Caco-2 (cell line): ENCODE data around the gene MACROD2. TPM values are rescaled to one million over a fixed set of nuclear protein-coding genes. Genes with fewer than 3 reads are reported as not detected.

Experiments
- BruUV-seq: library from RNA; stranded (reverse); fragments of 400-500 nt; replicated peaks from 2 replicates; lab custom pipeline; 2021; lab: Mats Ljungman, UMichigan
- CTCF ChIA-PET: fragments of 300-600 bp; sonication (Branson Sonifier 250); formaldehyde crosslinking; loops from one replicate; lab custom pipeline; 2022; ENCODE audit warnings: antibody characterized with exemption; lab: Charles Lee
- POLR2A ChIA-PET: fragments of 300-600 bp; sonication (Branson Sonifier 250); formaldehyde crosslinking; loops from one replicate; lab custom pipeline; 2022; ENCODE audit warnings: antibody characterized with exemption; lab: Charles Lee
- DNase-seq, 2 experiments: peaks; one replicate each; pipeline versions ENCODE4 v3.0.0 to v3.0.0-alpha.2; 2020 to 2022
- H3K27me3 ChIP-seq: replicated peaks from 2 replicates; pipeline ENCODE4 v1.6.0; 2011; ENCODE audit warnings: low read length; ENCODE audit not compliant: control insufficient read depth, insufficient read depth
- H3K36me3 ChIP-seq: 2 replicates; pipeline ENCODE4 v1.5.1; 2011; ENCODE audit warnings: low read length; ENCODE audit not compliant: control insufficient read depth, insufficient read depth
- H3K4me1 ChIP-seq: fragments of 250-450 bp; sonication (Bioruptor Pico); 2 replicates; pipeline ENCODE4 v1.5.1; 2020; ENCODE audit warnings: mild to moderate bottlenecking
- H3K4me3 ChIP-seq: 2 replicates; pipeline ENCODE4 v1.5.1; 2011; ENCODE audit warnings: low read depth, mild to moderate bottlenecking, control low read depth, low read length
- H3K9me3 ChIP-seq: fragments of 250-450 bp; sonication (Bioruptor Pico); 2 replicates; pipeline ENCODE4 v1.5.1; 2020; ENCODE audit warnings: mild to moderate bottlenecking, moderate library complexity
- H3K27ac Mint-ChIP-seq: one replicate; pipeline ENCODE4 v1.8.0; 2022; ENCODE audit warnings: mixed read lengths; ENCODE audit not compliant: unreplicated experiment
- H3K27me3 Mint-ChIP-seq: one replicate; pipeline ENCODE4 v1.8.0; 2022; ENCODE audit warnings: mixed read lengths; ENCODE audit not compliant: insufficient read depth, unreplicated experiment
- H3K36me3 Mint-ChIP-seq: one replicate; pipeline ENCODE4 v1.8.0; 2022; ENCODE audit warnings: mild to moderate bottlenecking, mixed read lengths; ENCODE audit not compliant: insufficient read depth, unreplicated experiment
- H3K4me1 Mint-ChIP-seq: one replicate; pipeline ENCODE4 v1.8.0; 2022; ENCODE audit warnings: low read depth, mixed read lengths; ENCODE audit not compliant: unreplicated experiment
- H3K4me3 Mint-ChIP-seq: one replicate; pipeline ENCODE4 v1.8.0; 2022; ENCODE audit warnings: mild to moderate bottlenecking, moderate library complexity, mixed read lengths; ENCODE audit not compliant: unreplicated experiment
- H3K9me3 Mint-ChIP-seq: one replicate; pipeline ENCODE4 v1.8.0; 2022; ENCODE audit warnings: mixed read lengths; ENCODE audit not compliant: unreplicated experiment
- intact Hi-C: fragments of 100-400 bp; cut with micrococcal nuclease; formaldehyde crosslinking; loops from one replicate; pipeline ENCODE4 v1.10.0; 2022; ENCODE audit not compliant: unreplicated experiment
- total RNA-seq: library from RNA; stranded (reverse); gene quantifications from 2 replicates; pipeline ENCODE4 v1.2.3, GENCODE V29; 2022
- TF ChIP-seq, protein P1 (sequence below), 2 experiments: fragments of 200-600 bp in 1 of 2; IDR thresholded peaks; 1 replicate in 1 of 2; 2 replicates in 1 of 2; pipeline versions ENCODE4 v1.5.1 to v1.8.0; 2011 to 2022; ENCODE audit warnings: antibody characterized with exemption in 1 of 2, control low read depth in 1 of 2, inconsistent platforms in 1 of 2, low read depth in 1 of 2, low read length in 1 of 2, mild to moderate bottlenecking in 1 of 2, moderate library complexity in 1 of 2; ENCODE audit not compliant: insufficient read depth in 1 of 2, severe bottlenecking in 1 of 2, unreplicated experiment in 1 of 2

Gene MACROD2
- total RNA-seq, 1 experiment from 2014 or later = 6.4 TPM

DNA sequence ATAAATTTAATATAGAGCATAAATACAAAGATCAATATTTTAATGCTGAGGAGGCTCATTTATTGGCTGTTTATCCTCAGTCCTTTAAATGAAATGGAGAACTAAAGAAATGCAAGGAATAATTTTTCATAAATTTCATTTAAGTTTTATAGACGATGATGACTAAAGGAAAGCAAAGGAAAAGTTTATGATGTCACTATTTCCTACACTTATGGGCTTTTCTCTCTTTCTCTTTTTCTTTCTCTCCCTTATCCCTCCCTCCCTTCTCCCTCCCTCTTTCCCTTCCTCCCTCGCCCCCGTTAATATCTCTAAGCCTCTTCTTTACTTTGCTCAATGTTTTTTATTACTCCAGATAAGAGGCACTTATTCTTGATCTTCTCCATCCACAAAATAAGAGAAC lies 1231.8 kb downstream of the MACROD2 start:
- no peak overlapping the region for H3K27ac Mint-ChIP-seq
- POLR2A ChIA-PET = no interaction called here
- CTCF ChIA-PET = no interaction called here
- peaks cover 2% of the 10 kb centered on the region for H3K4me1 Mint-ChIP-seq
- Histone ChIP-seq H3K36me3 (no peaks in the 10 kb centered on the region), H3K27me3 (no peaks in the 10 kb centered on the region), H3K9me3 (peaks cover 4% of the 10 kb centered on the region; the same call in 1 of the 2 replicates), H3K4me3 (no peak overlapping the region), H3K4me1 (peaks cover 13% of the 10 kb centered on the region)
- H3K9me3 Mint-ChIP-seq = peaks cover 13% of the 10 kb centered on the region
- BruUV-seq = no TSS peak
- intact Hi-C loops = no loop called here
- no peaks in the 10 kb centered on the region for H3K27me3 Mint-ChIP-seq
- TF ChIP-seq, protein P1, sequence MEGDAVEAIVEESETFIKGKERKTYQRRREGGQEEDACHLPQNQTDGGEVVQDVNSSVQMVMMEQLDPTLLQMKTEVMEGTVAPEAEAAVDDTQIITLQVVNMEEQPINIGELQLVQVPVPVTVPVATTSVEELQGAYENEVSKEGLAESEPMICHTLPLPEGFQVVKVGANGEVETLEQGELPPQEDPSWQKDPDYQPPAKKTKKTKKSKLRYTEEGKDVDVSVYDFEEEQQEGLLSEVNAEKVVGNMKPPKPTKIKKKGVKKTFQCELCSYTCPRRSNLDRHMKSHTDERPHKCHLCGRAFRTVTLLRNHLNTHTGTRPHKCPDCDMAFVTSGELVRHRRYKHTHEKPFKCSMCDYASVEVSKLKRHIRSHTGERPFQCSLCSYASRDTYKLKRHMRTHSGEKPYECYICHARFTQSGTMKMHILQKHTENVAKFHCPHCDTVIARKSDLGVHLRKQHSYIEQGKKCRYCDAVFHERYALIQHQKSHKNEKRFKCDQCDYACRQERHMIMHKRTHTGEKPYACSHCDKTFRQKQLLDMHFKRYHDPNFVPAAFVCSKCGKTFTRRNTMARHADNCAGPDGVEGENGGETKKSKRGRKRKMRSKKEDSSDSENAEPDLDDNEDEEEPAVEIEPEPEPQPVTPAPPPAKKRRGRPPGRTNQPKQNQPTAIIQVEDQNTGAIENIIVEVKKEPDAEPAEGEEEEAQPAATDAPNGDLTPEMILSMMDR (IDR thresholded peaks at IDR 0.05; ENCODE audit: insufficient read depth in 1 of 2, low read depth in 1 of 2, low read length in 1 of 2, severe bottlenecking in 1 of 2, unreplicated experiment in 1 of 2) = no peak
- no peak overlapping the region for H3K4me3 Mint-ChIP-seq
- no peak for DNase-seq
- H3K36me3 Mint-ChIP-seq = no peaks in the 10 kb centered on the region

DNA sequence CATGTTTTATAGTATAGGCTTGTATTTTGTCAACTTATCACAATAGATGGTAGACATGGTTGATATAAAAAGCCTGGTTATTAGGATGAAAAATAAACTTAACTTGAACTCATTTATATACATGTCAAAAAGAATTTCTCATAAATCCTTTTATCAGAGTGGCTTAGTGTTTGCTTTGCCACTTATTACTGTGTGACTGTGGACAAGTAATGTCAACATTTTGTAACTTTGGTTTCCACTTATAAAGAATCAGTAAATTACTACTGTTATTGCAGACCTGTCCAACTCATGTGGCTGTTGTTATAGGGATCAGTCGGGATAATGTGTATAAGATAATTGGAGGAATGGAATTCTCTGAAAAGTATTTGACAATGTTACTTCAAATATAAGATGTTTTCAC lies 1236.9 kb downstream of the MACROD2 start:
- no peak for DNase-seq
- H3K4me1 Mint-ChIP-seq = peaks cover 7% of the 10 kb centered on the region
- Histone ChIP-seq H3K4me1 (peaks cover 13% of the 10 kb centered on the region), H3K27me3 (no peaks in the 10 kb centered on the region), H3K9me3 (peaks cover 4% of the 10 kb centered on the region; the same call in 1 of the 2 replicates), H3K36me3 (no peaks in the 10 kb centered on the region), H3K4me3 (no peak overlapping the region)
- H3K27ac Mint-ChIP-seq = no peak overlapping the region
- no peaks in the 10 kb centered on the region for H3K36me3 Mint-ChIP-seq
- POLR2A ChIA-PET = no interaction called here
- H3K4me3 Mint-ChIP-seq = no peak overlapping the region
- no peaks in the 10 kb centered on the region for H3K27me3 Mint-ChIP-seq
- H3K9me3 Mint-ChIP-seq = peaks cover 13% of the 10 kb centered on the region
- TF ChIP-seq, protein P1 (IDR thresholded peaks at IDR 0.05; ENCODE audit: insufficient read depth in 1 of 2, low read depth in 1 of 2, low read length in 1 of 2, severe bottlenecking in 1 of 2, unreplicated experiment in 1 of 2) = no peak
- intact Hi-C loops = loop anchor here (10.0 kb wide), 2 partner anchors 167 to 247 kb away; no protein-coding TSS in a partner anchor
- CTCF ChIA-PET = no interaction called here
- no TSS peak for BruUV-seq

DNA sequence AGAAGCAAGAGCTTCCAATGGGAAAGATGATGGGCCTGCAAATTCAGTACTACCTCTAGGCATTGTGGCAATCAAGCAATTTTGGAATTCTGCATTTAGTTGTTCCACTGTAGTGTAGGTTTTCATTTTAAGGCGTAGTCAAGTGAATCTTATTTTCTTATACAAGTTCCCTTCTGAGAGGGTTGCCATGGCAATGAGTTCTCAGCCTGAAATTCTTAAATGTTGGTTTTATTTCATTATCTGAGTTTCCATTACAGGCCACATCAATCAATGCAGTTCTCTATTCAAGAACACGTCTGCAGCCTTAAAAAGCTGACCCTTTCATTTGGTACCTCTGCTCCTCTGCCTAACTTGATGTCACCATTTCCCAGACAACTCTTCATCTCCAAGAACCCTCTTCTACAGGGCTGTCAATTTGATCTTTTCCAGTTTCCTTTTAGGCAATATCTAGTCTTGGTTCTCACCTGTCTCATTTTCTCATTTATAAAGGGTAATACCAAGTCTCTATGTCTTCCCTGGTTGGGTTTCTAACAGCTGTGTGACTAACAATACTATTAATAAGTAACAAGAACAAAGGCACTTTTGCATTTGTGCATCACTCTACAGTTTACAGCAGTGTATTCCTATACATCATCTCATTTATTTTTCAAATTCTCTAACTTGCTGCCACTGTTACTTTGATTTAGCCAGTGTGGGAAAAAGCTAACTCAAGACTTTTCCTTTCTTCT lies 1240.3 kb downstream of the MACROD2 start:
- no peaks in the 10 kb centered on the region for H3K27me3 Mint-ChIP-seq
- peaks cover 4% of the 10 kb centered on the region for H3K4me1 ChIP-seq
- no peak overlapping the region for H3K4me3 Mint-ChIP-seq
- ChIA-PET POLR2A (no interaction called here), CTCF (no interaction called here)
- no TSS peak for BruUV-seq
- H3K27me3 ChIP-seq = no peaks in the 10 kb centered on the region
- peaks cover 7% of the 10 kb centered on the region for H3K4me1 Mint-ChIP-seq
- H3K36me3 Mint-ChIP-seq = no peaks in the 10 kb centered on the region
- no peak overlapping the region for H3K27ac Mint-ChIP-seq
- intact Hi-C loops = loop anchor here (1.0 to 10.0 kb wide), 3 partner anchors 171 to 898 kb away; partner anchors contain the start of gene FLRT3
- H3K9me3 ChIP-seq = no peaks in the 10 kb centered on the region
- no peaks in the 10 kb centered on the region for H3K9me3 Mint-ChIP-seq
- no peaks in the 10 kb centered on the region for H3K36me3 ChIP-seq
- H3K4me3 ChIP-seq = no peak overlapping the region
- TF ChIP-seq, protein P1 (IDR thresholded peaks at IDR 0.05; ENCODE audit: insufficient read depth in 1 of 2, low read depth in 1 of 2, low read length in 1 of 2, severe bottlenecking in 1 of 2, unreplicated experiment in 1 of 2) = no peak
- DNase-seq = no peak
